AG09309 (cell line): ENCODE measurements around the gene ATP13A5.

ENCODE experiments used
- DNase-seq: peaks from one replicate; pipeline ENCODE4 v3.0.0-alpha.2; 2010; ENCODE audit warnings: low read depth
- H3K4me3 ChIP-seq: 2 replicates; pipeline ENCODE4 v1.5.1; 2011; ENCODE audit warnings: mild to moderate bottlenecking, low read depth, low read length, moderate library complexity; ENCODE audit not compliant: control insufficient read depth
- CTCF ChIP-seq: IDR thresholded peaks from 2 replicates; pipeline ENCODE4 v1.5.1; 2011; ENCODE audit warnings: mild to moderate bottlenecking, low read depth, low read length, inconsistent platforms; ENCODE audit not compliant: insufficient read depth, control insufficient read depth; ENCODE audit errors: missing control alignments

ATP13A5 gene

GRCh38 chr3:193253986-193254660 is 124.4 kb downstream of the ATP13A5 start:
- no peak for DNase-seq
- H3K4me3 ChIP-seq, result no peak overlapping the region
- no peak for TF ChIP-seq CTCF

GRCh38 chr3:193250492-193250891 is 128.1 kb downstream of the ATP13A5 start:
- H3K4me3 ChIP-seq, result no peak overlapping the region
- no peak for DNase-seq
- TF ChIP-seq CTCF, result no peak

GRCh38 chr3:193248848-193249468 is 129.6 kb downstream of the ATP13A5 start:
- DNase-seq, result no peak
- no peak for TF ChIP-seq CTCF
- no peak overlapping the region for H3K4me3 ChIP-seq

- DNase-seq, result no peak
- TF ChIP-seq CTCF, result no peak
- H3K4me3 ChIP-seq, result no peak overlapping the region
These were observed 135.0 kb downstream of the ATP13A5 start for GRCh38 chr3:193243571-193243970.

GRCh38 chr3:193241716-193242115 is 136.8 kb downstream of the ATP13A5 start:
- TF ChIP-seq CTCF, result no peak
- no peak for DNase-seq
- no peak overlapping the region; the same call in 1 of the 2 replicates for H3K4me3 ChIP-seq

GRCh38 chr3:193240850-193241706 is 137.5 kb downstream of the ATP13A5 start, which contains the start of gene PLAAT1:
Gene PLAAT1, plus strand, starts transcription at chr3:193241222. Its CDS starts 14,429 bp downstream, at chr3:193255651.
- peak within 1 kb of the TSS; percentile 31 for H3K4me3 ChIP-seq

More at GRCh38 chr3:193240850-193241706, 137.5 kb downstream of the ATP13A5 start, which contains the start of gene PLAAT1:
- DNase-seq, result no peak
- no peak for TF ChIP-seq CTCF
